Fibroblast of skin of left biceps (primary cell): Measurements from ENCODE around the gene PITPNB.

Source experiments
- DNase-seq, 2 experiments: peaks; one replicate each; pipeline ENCODE4 v3.0.0-alpha.2; 2013; ENCODE audit warnings: low read depth in 2 of 2

PITPNB gene

DNA sequence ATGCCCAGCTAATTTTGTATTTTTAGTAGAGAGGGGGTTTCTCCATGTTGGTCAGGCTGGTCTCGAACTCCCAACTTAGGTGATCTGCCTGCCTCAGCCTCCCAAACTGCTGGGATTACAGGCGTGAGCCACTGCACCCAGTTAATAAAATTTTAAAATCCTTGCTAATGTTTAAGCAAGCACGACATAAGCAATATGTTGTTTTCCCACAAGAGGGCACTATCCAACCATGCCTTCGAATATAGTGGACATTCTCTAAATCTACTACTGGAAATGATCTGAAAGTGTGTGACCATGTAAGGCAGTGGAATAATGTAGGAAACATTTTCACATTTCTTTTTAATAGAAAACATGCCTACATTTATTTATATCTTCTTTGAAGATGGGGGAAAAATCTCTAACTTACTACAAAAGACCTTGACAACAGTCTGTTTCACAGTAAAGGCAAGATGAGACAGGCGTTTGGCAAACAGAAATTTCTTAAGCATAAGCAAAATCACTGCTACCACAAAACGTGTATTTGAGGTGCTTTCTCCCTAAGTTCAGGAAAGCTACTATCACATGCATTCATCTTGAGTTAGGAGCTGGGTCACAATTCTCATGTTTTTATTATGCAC is 38.2 kb downstream of the PITPNB start:
- DNase-seq, result peak; percentile 69 to 71

DNA sequence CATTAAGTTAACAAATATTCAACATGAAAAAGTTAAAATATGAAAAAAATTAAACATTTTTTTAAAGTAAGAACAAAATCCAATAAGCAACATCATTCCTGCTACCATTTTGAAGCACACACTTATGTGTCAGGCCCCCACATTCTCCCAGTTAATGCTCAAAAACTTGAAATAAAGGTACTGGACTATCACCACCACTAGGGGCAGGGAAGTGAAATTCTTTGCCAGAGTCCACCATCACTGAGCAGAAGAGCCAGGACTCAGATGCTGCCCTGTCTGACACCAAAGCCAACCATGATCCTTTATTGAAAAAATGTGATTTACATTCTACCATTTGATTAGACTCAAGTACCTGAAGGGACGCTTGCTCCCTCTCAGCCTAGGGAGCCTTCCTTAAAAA is 39.1 kb downstream of the PITPNB start:
- DNase-seq, result no peak

DNA sequence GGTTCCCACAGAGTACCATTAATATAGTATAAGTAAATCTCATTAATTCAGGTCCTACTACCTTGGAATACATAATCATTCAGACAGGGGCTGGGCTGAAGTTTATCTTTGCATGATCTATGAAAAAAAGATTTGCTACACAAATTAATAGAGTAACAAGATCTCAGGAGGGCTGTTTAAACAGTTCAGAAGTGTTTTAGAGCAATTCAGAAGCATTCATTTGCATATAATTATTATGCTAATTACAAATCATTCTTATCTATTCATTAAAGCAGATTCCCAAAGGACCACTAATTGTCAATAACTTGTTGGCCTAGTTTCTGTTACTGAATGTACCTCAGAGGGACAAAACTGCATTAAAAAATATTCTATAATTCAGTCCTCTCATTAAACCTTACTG is 40.5 kb downstream of the PITPNB start:
- no peak for DNase-seq

DNA sequence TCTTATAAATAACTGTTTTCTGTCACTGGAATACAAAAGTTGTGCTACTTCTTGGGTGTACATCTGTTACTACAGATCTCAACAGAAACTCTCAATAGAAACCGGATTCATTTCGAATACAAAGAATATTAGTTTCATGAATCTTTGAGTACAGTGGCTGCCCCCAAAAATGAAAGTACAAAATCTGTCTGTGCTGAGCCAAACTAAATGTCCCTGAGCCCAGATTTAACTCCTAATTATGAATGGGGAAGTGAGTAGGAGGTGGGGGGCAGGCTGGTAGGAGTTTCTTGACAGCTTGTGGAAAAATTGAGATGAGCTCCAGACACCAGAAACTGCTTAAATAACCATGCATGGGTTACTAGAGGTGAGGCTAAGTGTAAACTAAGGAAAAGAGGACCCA is 41.6 kb downstream of the PITPNB start:
- DNase-seq, result no peak

GRCh38 chr22:27876684-27877083 is 42.4 kb downstream of the PITPNB start:
- peak; percentile 62 to 75 for DNase-seq

GRCh38 chr22:27875951-27876350 is 43.1 kb downstream of the PITPNB start:
- no peak for DNase-seq

- DNase-seq, result no peak
Observed at GRCh38 chr22:27874764-27875163, 44.3 kb downstream of the PITPNB start.

GRCh38 chr22:27874185-27874584 is 44.9 kb downstream of the PITPNB start:
- DNase-seq, result no peak

DNA sequence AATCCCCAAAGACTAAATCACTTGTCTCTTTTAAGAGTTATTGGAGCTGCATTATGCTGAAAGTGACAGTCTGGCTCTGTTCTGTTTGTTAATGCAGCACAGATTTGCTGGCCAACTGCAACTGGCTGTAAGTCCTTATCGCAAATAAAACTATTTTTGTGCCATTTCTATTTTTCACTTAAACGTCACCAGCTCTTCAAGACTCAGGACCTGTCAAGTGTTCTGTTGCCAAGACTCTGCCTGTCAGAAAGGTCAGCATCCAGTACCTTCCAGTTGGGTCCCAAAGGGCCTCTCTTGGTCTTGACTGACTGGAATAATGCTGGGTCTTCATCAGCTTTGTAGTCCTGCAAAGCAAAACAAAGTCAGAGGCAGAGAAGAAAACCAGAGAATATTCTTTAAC is 45.6 kb downstream of the PITPNB start:
- no peak for DNase-seq

DNA sequence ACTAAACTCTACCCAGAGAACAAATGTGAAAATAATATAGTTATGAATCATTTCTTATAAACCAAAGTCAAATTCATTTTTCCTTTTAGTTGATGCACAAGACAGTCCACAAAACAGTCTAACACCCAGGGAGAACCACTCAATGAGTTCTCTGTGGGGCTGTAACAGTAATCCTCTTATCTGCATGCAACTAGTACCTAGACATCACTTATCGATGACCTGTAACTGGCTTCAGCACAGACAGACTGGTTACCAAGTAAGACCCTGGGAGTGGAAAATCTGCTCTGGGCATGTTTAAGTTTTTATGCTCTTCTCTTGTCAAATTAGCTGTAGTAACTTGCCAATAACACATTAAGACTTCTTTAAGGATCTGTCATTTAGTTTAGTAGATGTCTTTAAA is 46.6 kb downstream of the PITPNB start:
- no peak for DNase-seq

GRCh38 chr22:27871306-27872014 is 47.6 kb downstream of the PITPNB start:
- no peak for DNase-seq

DNA sequence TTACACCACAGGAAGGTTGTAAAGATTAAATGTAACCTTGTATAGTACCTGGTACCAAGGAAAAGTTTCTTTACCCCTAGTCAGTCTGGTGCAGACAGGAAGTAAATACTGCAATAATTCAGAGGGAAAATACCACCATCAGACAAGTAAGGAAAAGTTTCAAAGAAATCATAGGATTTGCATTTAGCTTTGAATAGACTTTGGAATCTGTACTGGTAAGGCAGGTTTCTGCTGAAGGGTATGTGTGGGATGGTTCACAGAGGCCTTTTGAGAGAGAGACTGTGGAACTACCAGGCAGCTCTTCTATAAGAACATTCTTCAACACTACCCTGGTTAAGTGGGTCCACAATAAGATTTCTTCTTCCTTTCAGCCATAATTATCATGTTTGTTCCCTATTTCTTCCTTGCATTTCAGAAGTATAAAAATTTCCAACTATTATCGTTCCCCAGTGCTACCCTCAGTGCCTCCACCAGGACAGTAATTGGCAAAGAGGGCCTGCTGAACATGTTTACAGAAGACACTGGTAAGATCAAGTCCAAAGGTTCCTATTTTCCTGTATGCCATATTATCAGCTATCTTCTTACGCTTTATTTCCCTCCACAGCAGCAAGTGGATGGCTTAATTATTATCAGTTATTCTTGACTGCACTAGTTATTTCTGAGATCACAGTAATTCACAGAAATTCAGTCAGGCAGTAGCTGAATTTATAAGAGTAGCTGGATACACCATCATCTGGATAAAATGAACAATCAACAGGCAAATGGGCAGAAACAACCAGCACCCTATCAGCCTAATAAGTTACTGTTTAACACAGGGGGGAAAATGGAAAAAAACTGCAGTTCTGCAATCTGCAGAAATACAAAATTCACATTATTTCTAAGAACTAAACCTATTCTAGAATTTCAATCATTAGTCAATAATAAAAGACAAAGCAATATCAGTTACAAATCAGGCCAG is 48.5 kb downstream of the PITPNB start:
- DNase-seq, result no peak

DNA sequence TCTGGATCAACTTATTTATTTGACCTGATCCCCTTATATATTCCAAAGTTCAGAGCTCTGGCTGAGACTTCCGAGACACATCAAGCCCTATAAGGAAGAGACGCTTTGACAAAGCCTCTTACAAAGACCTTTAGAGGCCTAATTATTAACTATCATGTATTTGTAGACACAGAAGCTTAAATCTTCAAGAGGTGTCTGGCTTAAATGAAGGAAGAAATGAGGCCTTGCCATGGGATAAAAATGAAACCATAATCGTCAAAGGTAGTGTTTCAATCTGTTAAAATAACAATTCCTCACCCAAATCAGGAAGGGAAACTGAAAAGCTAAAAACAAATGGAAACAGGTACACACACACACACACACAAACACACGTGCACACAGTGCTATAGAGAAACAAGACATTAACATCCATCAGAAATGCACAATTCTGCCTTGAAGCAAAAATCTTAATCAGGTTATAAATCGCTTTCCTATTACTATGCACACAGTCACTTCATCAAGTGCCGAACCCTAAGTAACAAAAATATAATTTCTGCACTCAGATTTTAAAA is 50.2 kb downstream of the PITPNB start:
- no peak for DNase-seq

- no peak for DNase-seq
Observed at GRCh38 chr22:27867953-27868731, 50.9 kb downstream of the PITPNB start.

GRCh38 chr22:27867085-27867952 is 51.7 kb downstream of the PITPNB start:
- DNase-seq, result no peak

GRCh38 chr22:27866135-27867084 is 52.6 kb downstream of the PITPNB start:
- peak; percentile 92 to 95 for DNase-seq

- no peak for DNase-seq
Observed at GRCh38 chr22:27865496-27865895, 53.6 kb downstream of the PITPNB start.

DNA sequence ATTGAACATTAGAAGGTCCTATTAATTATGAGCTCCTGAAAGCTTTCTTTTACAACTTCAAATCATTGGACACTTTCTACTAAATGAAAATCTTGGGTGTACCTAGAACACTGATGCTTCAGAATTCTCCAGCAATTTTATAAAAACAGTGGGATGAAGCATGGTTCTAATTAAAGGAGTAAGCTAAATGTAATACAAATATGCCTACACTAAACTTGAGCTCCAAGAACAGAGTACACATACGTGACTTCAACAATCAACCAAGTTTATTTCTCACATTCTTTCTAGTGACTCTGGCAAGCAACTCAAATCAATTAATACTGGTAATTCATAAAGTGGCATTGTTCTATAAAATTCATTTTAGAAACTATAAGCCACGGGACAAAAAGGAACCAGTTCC is 55.5 kb downstream of the PITPNB start:
- DNase-seq, result no peak

- no peak for DNase-seq
Observed at GRCh38 chr22:27863001-27863400, 56.1 kb downstream of the PITPNB start.
